Right ventricle myocardium superior (tissue), 1 donor: ENCODE measurements around the gene ZNF100. TPM values are rescaled to one million over a fixed set of nuclear protein-coding genes. Genes with fewer than 3 reads are reported as not detected.
"Not testable (repeated sequence)": the region's sequence is repeated elsewhere in the genome, so short reads cannot be mapped to it uniquely, and the experiment has no call there.

Experiments used
- ATAC-seq: fragments of 200-7000 bp; cut with Tn5 transposase; one replicate; pipeline ENCODE4 v1.9.1; 2020; ENCODE audit warnings: mild to moderate bottlenecking; ENCODE audit not compliant: poor library complexity
- DNase-seq: peaks from one replicate; pipeline ENCODE4 v3.0.0-alpha.2; 2020
- intact Hi-C: fragments of 100-400 bp; cut with DNase I; formaldehyde crosslinking; loops from one replicate; pipeline ENCODE4 v1.11.2; 2022
- long read RNA-seq: library from polyadenylated mRNA; unstranded; transcript quantifications from one replicate; pipeline ENCODE4 v2.0.0, GENCODE V29; 2021
- total RNA-seq: library from RNA; stranded (reverse); fragmentation: NEBNext Ultra II Directional; extraction: Animal tissue kit (Norgen Biotek cat#: 25700); gene quantifications from one replicate; pipeline ENCODE4 v1.2.1, GENCODE V29; 2021
- donor health status: DM: no; HTN: yes; CAD: no; lungs with severe emphysema.

The ZNF100 gene
- total RNA-seq, result 8.0 TPM
- long read RNA-seq, full-length matches to known transcripts, result 6 of 12 reads
- long read RNA-seq, partial matches to known transcripts, result 1 of 12 reads
- long read RNA-seq, other reads (novel, unspliced or antisense), result 5 of 12 reads

- ATAC-seq (peak; percentile 99), DNase-seq (peak; percentile 95)
- intact Hi-C loops, result no loop called here
Measured at GRCh38 chr19:21767065-21767800, at the start of gene ZNF100. ZNF100 (minus strand) TSS chr19:21767579; CDS start chr19:21767429, 150 bp downstream.

- intact Hi-C loops, result no loop called here
- ATAC-seq (no peak), DNase-seq (no peak)
Measured at GRCh38 chr19:21812448-21812847, 45.1 kb upstream of the ZNF100 start.

- ATAC-seq, intact Hi-C loops: not testable (repeated sequence)
Measured at GRCh38 chr19:21808400-21809000, 41.1 kb upstream of the ZNF100 start.

GRCh38 chr19:21789466-21790085, 22.2 kb upstream of the ZNF100 start:
- DNase-seq, result no peak
- intact Hi-C loops, result no loop called here
- ATAC-seq, result no peak

More at GRCh38 chr19:21808400-21809000, 41.1 kb upstream of the ZNF100 start:
- not testable (repeated sequence) for DNase-seq

- intact Hi-C loops, result no loop called here
- ATAC-seq (no peak), DNase-seq (no peak)
Measured at GRCh38 chr19:21786936-21787335, 19.6 kb upstream of the ZNF100 start.

GRCh38 chr19:21775792-21776191, 8.4 kb upstream of the ZNF100 start:
- ATAC-seq, intact Hi-C loops, DNase-seq: not testable (repeated sequence)

- intact Hi-C loops, DNase-seq: not testable (repeated sequence)
- peak; percentile 24 for ATAC-seq
Measured at GRCh38 chr19:21766705-21767064, 694 bp downstream of the ZNF100 start.

- intact Hi-C loops, result no loop called here
- DNase-seq (no peak), ATAC-seq (no peak)
Measured at GRCh38 chr19:21765151-21765550, 2.2 kb downstream of the ZNF100 start.

GRCh38 chr19:21761547-21761946, 5.8 kb downstream of the ZNF100 start:
- DNase-seq, ATAC-seq, intact Hi-C loops: not testable (repeated sequence)

GRCh38 chr19:21758296-21758695, 9.1 kb downstream of the ZNF100 start:
- ATAC-seq, result no peak
- DNase-seq, result no peak
- intact Hi-C loops, result no loop called here

GRCh38 chr19:21755555-21755954, 11.8 kb downstream of the ZNF100 start:
- DNase-seq, ATAC-seq, intact Hi-C loops: not testable (repeated sequence)

- intact Hi-C loops, result no loop called here
- ATAC-seq (peak; percentile 38), DNase-seq (no peak)
Measured at GRCh38 chr19:21751384-21751783, 16.0 kb downstream of the ZNF100 start.

GRCh38 chr19:21750586-21751128, 16.7 kb downstream of the ZNF100 start:
- DNase-seq, result no peak
- intact Hi-C loops, result no loop called here
- ATAC-seq, result no peak

GRCh38 chr19:21749090-21749489, 18.3 kb downstream of the ZNF100 start:
- intact Hi-C loops, result no loop called here
- DNase-seq (no peak), ATAC-seq (no peak)

- peak; percentile 80 for ATAC-seq
- DNase-seq, result no peak
- intact Hi-C loops, result no loop called here
Measured at GRCh38 chr19:21748088-21748487, 19.3 kb downstream of the ZNF100 start.

GRCh38 chr19:21740559-21740958, 26.8 kb downstream of the ZNF100 start:
- intact Hi-C loops, result no loop called here
- no peak for ATAC-seq

GRCh38 chr19:21726942-21727747, 40.2 kb downstream of the ZNF100 start:
- ATAC-seq, intact Hi-C loops, DNase-seq: not testable (repeated sequence)

More at GRCh38 chr19:21740559-21740958, 26.8 kb downstream of the ZNF100 start:
- no peak for DNase-seq

GRCh38 chr19:21713761-21714160, 53.6 kb downstream of the ZNF100 start:
- ATAC-seq (no peak), DNase-seq (no peak)
- intact Hi-C loops, result no loop called here
